KOPT-K1 (cell line): Measurements from ENCODE around the gene SNRNP200.
"Not testable (repeated sequence)": the region's sequence is repeated elsewhere in the genome, so short reads cannot be mapped to it uniquely, and the experiment has no call there.

Source experiments
- H3K27ac ChIP-seq: fragments of 200-600 bp; sonication (generic); 2 replicates; pipeline ENCODE4 v1.5.1; 2016; ENCODE audit warnings: antibody characterized with exemption, mild to moderate bottlenecking, low read depth, low read length; ENCODE audit not compliant: poor library complexity, severe bottlenecking
- H3K36me3 ChIP-seq: fragments of 200-600 bp; sonication (generic); 2 replicates; pipeline ENCODE4 v1.5.1; 2017; ENCODE audit warnings: antibody characterized with exemption, mild to moderate bottlenecking, low read length, moderate library complexity; ENCODE audit not compliant: insufficient read depth
- H3K9me3 ChIP-seq: fragments of 200-600 bp; sonication (generic); 2 replicates; pipeline ENCODE4 v1.5.1; 2017; ENCODE audit warnings: antibody characterized with exemption, low read length, mild to moderate bottlenecking; ENCODE audit not compliant: insufficient read depth, poor library complexity, severe bottlenecking

SNRNP200 gene

DNA sequence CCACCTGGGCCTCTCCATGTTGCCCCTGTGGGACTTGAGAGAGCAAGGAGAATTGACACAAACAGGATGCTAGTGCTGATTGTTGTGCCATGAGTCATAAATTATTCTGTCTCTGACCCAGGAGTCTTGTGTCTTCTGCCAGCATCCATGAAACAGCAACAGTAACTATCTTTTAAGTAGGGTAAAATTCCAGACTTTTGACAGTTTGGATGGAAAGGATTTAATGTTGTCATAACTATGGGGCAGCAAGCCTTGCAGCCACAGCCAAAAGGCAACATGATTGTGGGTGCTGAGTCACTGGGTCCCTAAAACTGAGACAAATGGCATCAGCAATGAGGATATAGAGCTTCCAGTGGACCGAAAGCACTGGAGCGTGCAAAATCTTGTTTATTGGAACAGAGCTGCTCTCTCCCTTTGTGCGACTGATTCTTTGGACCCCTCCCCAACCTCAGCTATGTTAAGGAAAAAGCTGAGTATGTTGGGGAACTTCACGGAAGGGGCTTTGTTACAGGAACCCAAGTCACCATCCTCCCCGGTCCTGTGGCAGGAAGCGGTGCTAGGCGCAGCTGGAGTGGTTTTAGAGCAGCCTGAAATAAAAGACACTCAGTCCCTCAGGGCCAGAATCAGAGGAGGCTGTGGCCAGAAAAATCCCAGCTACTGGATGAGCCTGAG is 10.2 kb upstream of the SNRNP200 start:
- peak overlapping the region; percentile 64 for H3K27ac ChIP-seq
- no peaks in the 10 kb centered on the region for H3K9me3 ChIP-seq
- H3K36me3 ChIP-seq = no peaks in the 10 kb centered on the region

DNA sequence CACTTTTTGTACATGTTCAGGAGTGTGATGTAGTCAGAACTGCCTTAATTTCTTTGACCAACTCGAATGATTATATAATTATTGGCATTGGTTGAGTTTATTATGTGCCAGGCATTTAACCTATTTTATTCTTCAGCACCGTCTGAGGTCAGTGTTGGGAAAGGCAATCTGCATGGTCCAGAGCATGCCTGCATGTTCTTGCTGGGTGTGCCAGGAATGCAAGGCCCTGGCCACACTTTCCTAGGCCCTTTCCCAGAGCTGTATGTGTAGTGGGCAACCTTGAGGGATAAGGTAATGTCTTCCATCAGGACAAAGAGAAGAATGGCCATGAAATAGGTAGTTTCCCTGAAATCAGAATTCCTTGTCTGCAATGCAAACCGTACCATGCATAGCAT is 9.7 kb upstream of the SNRNP200 start:
- Histone ChIP-seq H3K9me3 (no peaks in the 10 kb centered on the region), H3K27ac (peak overlapping the region; percentile 64), H3K36me3 (no peaks in the 10 kb centered on the region)

DNA sequence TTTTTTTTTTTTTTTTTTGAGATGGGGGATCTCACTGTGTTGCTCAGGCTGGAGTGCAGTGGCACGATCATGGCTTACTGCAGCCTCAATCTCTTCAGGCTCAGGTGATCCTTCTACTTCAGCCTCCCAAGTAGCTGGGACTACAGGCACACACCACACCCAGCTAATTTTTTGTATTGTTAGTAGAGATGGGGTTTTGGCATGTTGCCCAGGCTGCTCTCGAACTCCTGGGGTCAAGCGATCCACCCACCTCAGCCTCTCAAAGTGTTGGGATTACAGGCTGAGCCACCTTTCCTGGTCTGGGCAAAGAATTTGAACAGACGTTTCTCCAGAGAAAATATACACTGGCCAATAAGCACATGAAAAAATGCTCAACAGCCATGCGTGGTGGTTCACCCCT is 2.9 kb upstream of the SNRNP200 start:
- Histone ChIP-seq H3K9me3 (no peaks in the 10 kb centered on the region), H3K36me3 (peaks cover 13% of the 10 kb centered on the region), H3K27ac (no peak overlapping the region)

DNA sequence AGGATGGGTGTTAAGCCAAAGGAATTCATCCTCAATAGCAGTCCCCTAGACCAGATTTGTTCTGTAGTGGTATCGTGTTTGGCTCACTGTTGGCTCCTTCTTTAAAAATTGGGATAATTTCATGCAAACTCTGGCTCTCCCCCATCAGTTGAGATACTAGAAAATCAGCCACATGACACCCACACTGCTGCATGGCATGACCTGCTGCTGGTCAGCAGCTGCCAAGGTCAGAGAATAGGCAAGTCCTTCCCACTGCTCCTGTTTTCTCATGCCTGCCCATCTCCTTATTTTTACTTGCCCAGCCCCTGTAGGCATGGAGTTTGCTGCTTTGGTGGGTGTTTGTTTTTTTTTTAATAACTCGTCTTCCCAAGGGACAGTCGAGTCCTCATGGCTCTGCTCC is 1.0 kb upstream of the SNRNP200 start:
- H3K27ac ChIP-seq = peak overlapping the region; percentile 87
- peaks cover 32% of the 10 kb centered on the region for H3K36me3 ChIP-seq
- H3K9me3 ChIP-seq = no peaks in the 10 kb centered on the region

DNA sequence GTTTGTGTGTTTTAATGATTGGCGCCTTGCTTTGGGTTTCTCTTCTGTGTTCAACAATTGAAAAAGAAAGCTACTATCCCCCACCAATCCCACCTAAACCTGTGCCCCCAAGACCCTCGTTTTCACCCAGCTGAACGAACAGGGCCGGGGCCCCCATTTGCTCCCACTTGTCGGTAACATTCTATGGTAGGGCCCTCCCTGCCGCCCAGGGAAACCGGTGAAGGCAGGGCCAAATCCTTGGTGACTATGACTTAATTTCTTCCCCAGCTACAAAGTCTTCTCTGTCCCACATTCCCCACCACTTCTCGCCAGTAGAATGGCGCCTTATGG is 598 bp upstream of the SNRNP200 start:
- H3K9me3 ChIP-seq = no peaks in the 10 kb centered on the region
- peaks cover 37% of the 10 kb centered on the region for H3K36me3 ChIP-seq
- H3K27ac ChIP-seq = peak overlapping the region; percentile 87

GRCh38 chr2:96304606-96305005 is 740 bp downstream of the SNRNP200 start:
- H3K36me3 ChIP-seq = peaks cover 50% of the 10 kb centered on the region
- no peaks in the 10 kb centered on the region for H3K9me3 ChIP-seq
- peak overlapping the region; percentile 87 for H3K27ac ChIP-seq

DNA sequence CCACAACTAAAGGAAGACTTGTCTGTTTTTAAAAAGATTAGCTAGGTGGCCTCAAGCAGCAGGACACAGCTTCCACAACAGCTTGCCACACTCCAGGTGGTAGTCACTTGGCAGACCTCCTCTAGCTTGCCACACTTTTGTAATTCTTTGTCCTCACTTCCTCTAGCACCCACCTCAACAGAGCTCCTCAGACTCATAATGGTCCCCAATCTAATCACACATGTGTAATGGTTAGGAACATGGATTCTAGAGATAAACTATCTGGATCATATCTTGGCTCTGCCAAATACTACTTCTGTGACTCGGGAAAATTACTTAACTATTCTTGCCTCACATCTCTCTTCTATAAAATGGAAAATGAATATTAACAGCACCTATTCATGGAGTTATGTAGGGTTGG is 3.5 kb downstream of the SNRNP200 start:
- Histone ChIP-seq H3K27ac (no peak overlapping the region), H3K36me3 (peaks cover 77% of the 10 kb centered on the region), H3K9me3 (no peaks in the 10 kb centered on the region)

- Histone ChIP-seq H3K27ac (no peak overlapping the region), H3K36me3 (peaks cover 100% of the 10 kb centered on the region), H3K9me3 (no peaks in the 10 kb centered on the region)
Observed at GRCh38 chr2:96296925-96297324, 8.4 kb downstream of the SNRNP200 start.

- H3K9me3 ChIP-seq, H3K27ac ChIP-seq: not testable (repeated sequence)
Observed at GRCh38 chr2:96294271-96294670, 11.1 kb downstream of the SNRNP200 start.

GRCh38 chr2:96291751-96292150 is 13.6 kb downstream of the SNRNP200 start:
- Histone ChIP-seq H3K27ac (no peak overlapping the region), H3K9me3 (no peaks in the 10 kb centered on the region), H3K36me3 (peaks cover 100% of the 10 kb centered on the region)

More at GRCh38 chr2:96294271-96294670, 11.1 kb downstream of the SNRNP200 start:
- H3K36me3 ChIP-seq = peaks cover 100% of the 10 kb centered on the region

DNA sequence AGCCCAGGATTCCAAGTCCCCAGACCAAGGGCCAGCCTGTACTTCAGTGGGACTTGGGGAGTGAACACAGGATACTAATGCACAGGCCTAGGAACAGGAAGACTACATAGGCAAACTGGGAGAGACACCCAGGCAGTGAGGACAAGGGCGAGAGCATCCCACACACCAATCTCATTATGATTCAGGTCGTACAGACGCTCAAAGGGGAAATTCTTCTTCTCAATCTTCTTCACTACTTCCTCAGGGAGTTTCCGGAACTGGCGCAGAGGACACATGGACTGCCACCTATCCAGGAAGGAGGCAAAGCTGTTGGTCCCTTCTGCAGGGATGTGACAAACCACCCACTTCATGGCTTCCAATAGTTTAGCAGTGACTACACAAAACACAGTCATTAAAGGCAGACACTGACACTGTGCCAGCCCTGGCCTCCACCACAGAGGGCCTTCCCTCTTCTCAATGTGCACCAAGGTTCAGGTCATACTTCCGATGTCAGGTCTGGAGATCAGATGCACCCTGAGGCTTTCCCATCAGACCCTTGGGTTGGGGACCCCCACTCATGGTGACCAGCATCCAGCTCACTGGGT is 18.0 kb downstream of the SNRNP200 start:
- H3K36me3 ChIP-seq = peaks cover 100% of the 10 kb centered on the region
- no peak overlapping the region for H3K27ac ChIP-seq
- H3K9me3 ChIP-seq = no peaks in the 10 kb centered on the region

DNA sequence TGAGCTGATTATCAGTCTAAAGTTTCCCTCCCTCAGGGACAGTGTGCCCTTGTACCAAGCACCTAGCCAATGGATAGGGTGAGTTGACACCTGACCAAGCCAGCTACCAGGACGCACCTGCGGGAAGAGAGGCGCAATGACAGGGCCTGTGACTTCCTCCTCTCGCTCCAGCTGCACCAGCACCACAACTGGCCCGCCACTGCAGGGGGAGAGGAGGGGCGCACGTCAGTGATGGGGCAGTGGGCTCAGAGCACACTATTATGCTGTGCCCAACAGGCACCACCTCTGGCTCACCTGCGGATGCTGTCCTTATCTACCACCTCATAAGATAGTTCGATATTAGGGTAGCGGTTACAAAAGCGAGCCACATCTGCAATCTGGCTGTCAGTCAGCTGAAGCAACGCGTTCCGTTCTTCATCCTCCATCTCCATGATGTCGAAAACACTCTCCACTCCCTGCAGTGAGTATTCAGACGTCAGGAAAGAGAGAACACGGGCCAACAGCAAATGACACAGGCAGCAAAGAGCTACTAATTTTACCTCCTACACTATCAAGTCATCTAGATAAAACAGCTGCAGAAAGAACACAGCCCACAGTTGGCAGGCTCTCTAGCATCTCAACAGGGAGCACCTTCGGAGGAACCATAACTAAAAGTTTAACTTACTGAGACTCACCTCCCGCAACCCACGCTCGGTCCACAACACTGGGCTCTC is 28.4 kb downstream of the SNRNP200 start:
- H3K36me3 ChIP-seq = peaks cover 100% of the 10 kb centered on the region

DNA sequence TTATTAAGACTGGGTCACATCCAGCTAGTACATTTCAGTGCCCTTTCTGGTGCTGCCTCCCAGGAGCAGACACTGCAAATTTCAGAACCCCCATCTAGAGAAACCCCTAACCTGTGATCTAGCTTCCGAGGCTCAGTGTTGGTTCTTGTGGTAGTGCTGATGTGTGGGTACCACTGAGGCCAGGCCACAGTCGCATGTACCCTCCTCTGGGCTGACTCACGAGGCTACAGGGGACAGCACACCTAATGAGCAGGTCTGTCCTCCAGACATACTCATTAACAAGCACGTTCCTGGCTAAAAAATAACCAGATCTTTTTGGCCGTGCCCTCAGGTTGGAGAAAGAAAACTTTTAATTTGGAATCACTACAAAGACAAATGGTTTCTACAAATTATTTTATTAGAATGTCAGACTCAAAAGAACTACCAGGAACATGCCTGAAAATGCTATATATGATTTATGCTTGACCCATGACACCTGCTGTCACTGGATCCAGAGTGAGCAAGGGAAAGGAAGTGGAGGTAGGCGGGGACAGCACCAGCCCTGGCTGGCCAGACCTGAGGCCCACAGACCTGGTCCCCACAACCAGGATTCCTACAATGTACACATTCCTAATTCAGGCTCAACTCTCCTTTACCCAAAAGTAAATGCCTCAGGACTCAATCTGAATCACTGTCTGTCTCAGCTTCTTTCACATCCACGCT is 30.8 kb downstream of the SNRNP200 start:
- no peaks in the 10 kb centered on the region for H3K9me3 ChIP-seq
- H3K27ac ChIP-seq = no peak overlapping the region
- H3K36me3 ChIP-seq = peaks cover 99% of the 10 kb centered on the region

More for the DNA sequence above, 28.4 kb downstream of the SNRNP200 start:
- H3K9me3 ChIP-seq = no peaks in the 10 kb centered on the region
- H3K27ac ChIP-seq = no peak overlapping the region

DNA sequence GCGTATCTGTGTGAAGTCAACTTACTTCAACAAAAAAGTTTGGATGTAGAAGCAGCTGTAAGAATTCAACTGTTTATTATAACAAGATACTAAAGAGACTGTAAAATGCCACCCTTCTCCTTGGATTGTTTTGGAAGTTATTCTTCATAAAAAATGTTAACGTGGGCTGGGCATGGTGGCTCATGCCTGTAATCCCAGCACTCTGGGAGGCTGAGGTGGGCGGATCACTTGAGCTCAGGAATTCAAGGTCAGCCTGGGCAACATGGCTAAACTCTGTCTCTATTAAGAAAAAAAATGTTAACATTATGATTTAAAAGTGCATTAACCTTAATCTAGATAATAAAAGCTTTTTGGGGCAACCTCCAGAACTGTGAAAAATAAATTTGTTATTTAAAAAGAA is 31.6 kb downstream of the SNRNP200 start:
- no peaks in the 10 kb centered on the region for H3K9me3 ChIP-seq
- H3K36me3 ChIP-seq = peaks cover 99% of the 10 kb centered on the region
- H3K27ac ChIP-seq = no peak overlapping the region

DNA sequence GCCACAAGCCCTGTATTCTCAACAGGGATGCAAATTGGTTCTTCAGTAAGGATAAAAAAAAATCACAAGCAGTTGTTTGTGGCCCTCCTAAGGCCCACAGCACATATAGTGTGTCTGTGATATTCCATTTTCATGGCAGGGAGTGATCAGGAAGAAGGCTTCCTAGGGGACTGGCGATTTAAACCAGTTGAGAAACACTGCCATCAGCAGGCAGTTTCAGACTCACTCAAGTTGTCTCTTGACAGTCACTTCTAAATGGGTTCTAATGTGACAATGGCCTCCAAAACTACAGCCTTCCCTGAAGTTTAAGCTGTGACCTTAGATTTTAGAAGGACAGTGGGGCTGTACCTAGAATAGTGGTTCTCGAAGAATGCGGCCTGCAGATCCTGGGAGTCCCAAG is 33.4 kb downstream of the SNRNP200 start:
- no peaks in the 10 kb centered on the region for H3K9me3 ChIP-seq
- H3K27ac ChIP-seq = no peak overlapping the region
- H3K36me3 ChIP-seq = peaks cover 98% of the 10 kb centered on the region
